ENCODE data around the gene SYT15B.
"Not testable (repeated sequence)": the region's sequence is repeated elsewhere in the genome, so short reads cannot be mapped to it uniquely, and the experiment has no call there.

The SYT15B gene

GRCh38 chr10:47763554-47764175, at the start of gene SYT15B:
SYT15B (minus strand) TSS chr10:47763592; CDS start chr10:47762640, 952 bp downstream.
- DNase-seq, result not testable (repeated sequence)

- not testable (repeated sequence) for DNase-seq
These were observed 16.2 kb upstream of the SYT15B start for GRCh38 chr10:47779590-47779989.

- not testable (repeated sequence) for DNase-seq
These were observed 12.2 kb upstream of the SYT15B start for GRCh38 chr10:47775361-47776231.

GRCh38 chr10:47770745-47771144, 7.4 kb upstream of the SYT15B start:
- DNase-seq, result not testable (repeated sequence)

GRCh38 chr10:47768578-47769115, 5.3 kb upstream of the SYT15B start:
- DNase-seq, result not testable (repeated sequence)

GRCh38 chr10:47768085-47768484, 4.7 kb upstream of the SYT15B start:
- DNase-seq, result not testable (repeated sequence)

- not testable (repeated sequence) for DNase-seq
These were observed 3.8 kb upstream of the SYT15B start for GRCh38 chr10:47767236-47767635.

- DNase-seq, result not testable (repeated sequence)
These were observed 1.8 kb upstream of the SYT15B start for GRCh38 chr10:47765232-47765631.

- not testable (repeated sequence) for DNase-seq
These were observed 478 bp downstream of the SYT15B start for GRCh38 chr10:47762674-47763553.

- DNase-seq, result not testable (repeated sequence)
These were observed 4.5 kb downstream of the SYT15B start for GRCh38 chr10:47758855-47759254.

GRCh38 chr10:47756169-47756568, 7.2 kb downstream of the SYT15B start:
- DNase-seq, result not testable (repeated sequence)

- not testable (repeated sequence) for DNase-seq
These were observed 9.5 kb downstream of the SYT15B start for GRCh38 chr10:47753871-47754270.

- not testable (repeated sequence) for DNase-seq
These were observed 10.2 kb downstream of the SYT15B start for GRCh38 chr10:47753176-47753575.

- not testable (repeated sequence) for DNase-seq
These were observed 11.6 kb downstream of the SYT15B start for GRCh38 chr10:47751821-47752220.

- not testable (repeated sequence) for DNase-seq
These were observed 13.0 kb downstream of the SYT15B start for GRCh38 chr10:47750360-47750759.

- not testable (repeated sequence) for DNase-seq
These were observed 16.5 kb downstream of the SYT15B start for GRCh38 chr10:47746780-47747376.

- DNase-seq, result not testable (repeated sequence)
These were observed 18.5 kb downstream of the SYT15B start for GRCh38 chr10:47744881-47745280.

GRCh38 chr10:47743611-47744550, 19.5 kb downstream of the SYT15B start:
- peak; percentile 3 to 20 for DNase-seq

GRCh38 chr10:47740868-47741267, 22.5 kb downstream of the SYT15B start:
- not testable (repeated sequence) for DNase-seq

- DNase-seq, result not testable (repeated sequence)
These were observed 32.5 kb downstream of the SYT15B start for GRCh38 chr10:47730911-47731310.

- DNase-seq, result not testable (repeated sequence)
These were observed 37.7 kb downstream of the SYT15B start for GRCh38 chr10:47725740-47726139.

Data from activated CD4-positive, alpha-beta T cell treated with anti-CD3 and anti-CD28 coated beads for 4 hours (primary cell).